Head of caudate nucleus (tissue), 42 donors: ENCODE data around the gene MATN4.

Experiments
- DNase-seq, 42 donors: peaks; one replicate each; pipeline versions ENCODE4 v3.0.0 to v3.0.0-alpha.2; 2020 to 2021; ENCODE audit warnings: mixed read lengths in 7 of 42
- intact Hi-C: fragments of 100-400 bp; cut with DNase I; formaldehyde crosslinking; loops from one replicate; pipeline ENCODE4 v1.15.0; 2022

MATN4 gene

DNA sequence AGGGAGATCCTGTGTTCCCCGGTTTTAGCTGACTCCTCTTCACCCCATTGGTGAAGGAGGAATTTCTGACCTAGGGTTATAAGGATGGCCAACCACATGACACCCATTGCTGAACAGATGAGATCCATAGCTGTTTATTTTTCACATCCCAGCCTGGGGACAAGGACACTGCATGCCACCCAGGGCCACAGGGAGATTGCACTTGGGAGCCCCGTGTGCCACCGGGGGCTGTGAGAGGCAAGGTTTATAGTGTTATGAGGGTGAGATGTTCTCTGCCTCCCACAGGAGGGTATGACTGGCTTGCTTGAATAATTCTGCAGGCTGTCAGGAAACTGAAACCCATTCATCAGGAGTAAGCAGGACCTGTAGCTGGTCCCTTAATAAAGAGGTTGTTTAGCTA is 39.0 kb downstream of the MATN4 start:
- intact Hi-C loops, result no loop called here
- DNase-seq, result no peak

DNA sequence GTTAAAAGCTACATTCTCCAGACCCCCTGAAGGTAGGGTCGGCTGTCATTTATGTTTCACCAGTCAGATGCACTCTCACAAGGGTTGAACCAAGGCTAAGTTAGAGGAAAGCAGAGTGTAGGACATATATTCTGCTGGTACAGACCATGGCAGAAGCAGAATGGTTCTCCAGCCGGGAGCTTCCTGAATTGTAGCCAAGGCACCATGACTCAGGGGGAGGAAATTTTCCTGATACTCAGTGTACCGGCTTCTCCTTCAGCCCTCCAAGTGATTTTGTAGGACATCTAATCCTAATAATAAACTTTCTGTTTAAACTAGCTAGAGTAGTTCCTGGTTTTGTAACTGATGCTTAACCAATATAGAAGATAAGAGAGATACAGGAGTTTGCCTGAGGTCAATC is 39.6 kb downstream of the MATN4 start:
- intact Hi-C loops, result no loop called here
- peak in 1 of 42 donors; percentile 7 for DNase-seq

GRCh38 chr20:45266977-45267376 is 41.1 kb downstream of the MATN4 start:
- intact Hi-C loops, result no loop called here

DNA sequence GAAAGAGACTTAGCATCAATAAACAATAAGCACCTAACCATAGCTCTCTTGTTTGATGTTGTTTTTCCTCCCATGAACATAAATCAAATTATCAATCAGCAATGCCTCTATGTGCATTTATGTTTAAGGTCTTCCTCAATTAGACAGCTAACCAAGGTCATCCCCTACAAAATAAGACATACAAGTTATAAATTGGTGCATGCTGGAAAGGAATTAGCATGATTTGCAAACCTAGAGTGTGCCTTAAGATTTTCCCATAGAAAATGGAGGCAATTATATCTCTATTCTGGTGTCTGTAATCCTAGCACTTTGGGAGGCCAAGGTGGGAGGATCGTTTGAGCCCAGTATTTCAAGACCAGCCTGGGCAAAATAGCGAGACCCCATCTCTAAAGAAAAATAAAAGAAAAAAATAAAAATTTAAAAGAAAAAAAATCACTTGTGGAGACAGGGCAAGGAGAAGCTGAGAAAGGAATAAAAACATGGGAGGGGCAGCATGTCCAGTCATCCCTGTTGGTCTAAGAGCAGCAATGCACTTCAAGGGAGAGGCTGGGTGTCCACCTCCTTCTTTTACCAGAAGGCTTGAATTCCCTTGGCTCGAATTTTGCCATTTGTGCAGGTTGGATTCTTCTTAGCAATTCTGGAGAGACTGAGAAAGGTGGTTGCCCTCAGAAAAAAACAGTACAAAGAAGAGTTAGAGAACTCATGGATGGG is 44.4 kb downstream of the MATN4 start:
- no peak for DNase-seq
- intact Hi-C loops, result no loop called here

More at GRCh38 chr20:45266977-45267376, 41.1 kb downstream of the MATN4 start:
- no peak for DNase-seq

GRCh38 chr20:45258664-45259063 is 49.4 kb downstream of the MATN4 start:
- DNase-seq, result no peak
- intact Hi-C loops, result no loop called here

DNA sequence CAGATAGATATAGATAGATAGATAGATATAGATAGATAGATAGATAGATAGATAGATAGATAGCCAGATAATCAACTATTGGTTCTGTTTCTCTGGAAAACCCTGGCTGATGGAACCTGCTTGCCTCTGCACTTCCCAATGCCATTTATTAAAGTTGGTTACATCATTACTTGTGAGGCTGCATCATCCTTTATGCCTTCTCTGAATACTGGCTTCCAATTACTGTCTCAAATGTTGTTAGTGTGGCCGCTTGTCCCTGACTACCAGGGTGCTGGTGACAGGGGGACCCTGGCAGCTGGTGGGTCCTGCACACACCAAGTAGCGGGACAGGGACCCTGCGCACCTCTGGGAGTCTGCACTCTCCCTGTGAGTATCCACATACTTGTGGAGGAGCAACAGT is 49.8 kb downstream of the MATN4 start:
- intact Hi-C loops, result no loop called here
- DNase-seq, result no peak

DNA sequence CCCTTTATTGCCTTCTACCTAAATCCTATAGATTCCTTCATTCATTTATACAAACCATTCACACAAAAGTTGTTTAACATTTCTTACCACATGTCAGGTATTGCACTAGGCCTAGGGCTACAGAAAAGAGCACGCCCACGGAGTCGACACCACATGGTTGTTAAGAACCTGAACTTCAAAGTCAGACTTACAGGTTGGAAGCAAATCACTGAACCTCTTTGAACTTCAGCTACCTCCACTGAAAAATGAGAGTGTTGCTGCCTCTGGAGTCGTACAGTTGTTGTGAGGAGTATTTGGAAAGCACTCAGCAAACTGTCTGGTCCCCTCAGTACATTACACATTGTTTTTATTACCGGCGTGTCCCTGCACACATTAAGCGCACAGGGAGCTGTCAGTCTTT is 50.4 kb downstream of the MATN4 start:
- no peak for DNase-seq
- intact Hi-C loops, result no loop called here

DNA sequence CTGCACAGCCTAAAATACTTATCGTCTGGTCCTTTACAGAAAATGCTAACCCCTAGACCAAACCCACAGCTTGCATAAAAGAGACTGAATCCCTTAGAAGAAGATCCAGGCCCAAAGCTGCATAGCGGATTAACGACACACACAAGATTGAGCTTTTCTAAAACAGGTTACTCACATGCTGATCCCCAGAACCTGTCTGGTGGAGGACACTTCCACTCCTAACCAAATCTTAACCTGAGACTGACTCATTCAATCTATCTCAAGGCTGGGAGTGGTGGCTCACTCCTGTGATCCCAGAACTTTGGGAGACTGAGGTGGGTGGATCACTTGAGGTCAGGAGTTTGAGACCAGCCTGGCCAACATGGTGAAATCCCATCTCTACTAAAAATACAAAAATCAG is 50.9 kb downstream of the MATN4 start:
- intact Hi-C loops, result no loop called here
- no peak for DNase-seq

DNA sequence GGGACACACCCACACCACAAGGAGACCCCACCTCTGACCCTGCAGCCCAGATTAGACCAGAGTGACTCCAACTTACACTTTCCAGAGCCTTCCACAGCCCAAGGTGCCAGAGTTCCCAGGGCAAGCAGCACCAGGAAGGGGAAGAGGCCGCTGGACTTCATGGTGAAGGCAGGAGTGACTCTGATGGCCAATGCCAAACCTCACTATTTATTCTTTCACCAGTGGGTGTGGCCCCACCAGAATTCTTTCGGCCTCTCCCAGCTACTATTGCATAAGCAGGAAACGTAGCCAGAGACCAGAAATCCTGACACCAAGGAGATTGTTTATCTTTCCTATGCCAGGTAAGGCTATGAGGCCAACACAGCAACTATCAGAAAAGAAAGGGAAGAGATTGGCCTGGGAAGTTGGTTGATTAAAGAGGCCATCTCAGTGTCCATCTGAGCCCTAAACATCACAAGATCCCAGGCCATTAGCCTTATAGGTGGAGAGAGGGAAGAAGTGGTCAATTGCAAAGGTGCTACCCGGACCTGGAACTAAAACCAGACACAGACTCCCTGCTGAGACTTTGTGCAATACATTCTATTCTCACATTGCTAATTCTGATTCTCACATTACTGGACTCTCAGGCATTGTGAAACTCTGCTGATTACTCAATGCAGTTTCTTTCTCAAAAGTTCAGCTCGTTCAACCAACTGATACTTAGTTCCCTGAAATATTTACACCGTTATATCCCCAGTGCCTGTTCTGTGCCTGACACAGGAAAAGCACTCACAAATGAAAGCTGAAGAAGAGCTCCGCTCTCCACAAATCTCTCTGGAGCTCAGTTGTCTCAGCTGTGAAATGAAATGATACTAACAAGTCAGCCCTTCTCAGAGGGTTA is 53.5 kb downstream of the MATN4 start, which contains the start of gene SLPI:
Gene SLPI, minus strand, starts transcription at position 182 of the 880 bp plus-strand sequence. Its CDS starts 21 bp downstream, at position 161.
- peak in 1 of 42 donors; percentile 3 for DNase-seq
- intact Hi-C loops, result no loop called here

- DNase-seq, result no peak
- intact Hi-C loops, result no loop called here
Observed at GRCh38 chr20:45253261-45253660, 54.8 kb downstream of the MATN4 start.

DNA sequence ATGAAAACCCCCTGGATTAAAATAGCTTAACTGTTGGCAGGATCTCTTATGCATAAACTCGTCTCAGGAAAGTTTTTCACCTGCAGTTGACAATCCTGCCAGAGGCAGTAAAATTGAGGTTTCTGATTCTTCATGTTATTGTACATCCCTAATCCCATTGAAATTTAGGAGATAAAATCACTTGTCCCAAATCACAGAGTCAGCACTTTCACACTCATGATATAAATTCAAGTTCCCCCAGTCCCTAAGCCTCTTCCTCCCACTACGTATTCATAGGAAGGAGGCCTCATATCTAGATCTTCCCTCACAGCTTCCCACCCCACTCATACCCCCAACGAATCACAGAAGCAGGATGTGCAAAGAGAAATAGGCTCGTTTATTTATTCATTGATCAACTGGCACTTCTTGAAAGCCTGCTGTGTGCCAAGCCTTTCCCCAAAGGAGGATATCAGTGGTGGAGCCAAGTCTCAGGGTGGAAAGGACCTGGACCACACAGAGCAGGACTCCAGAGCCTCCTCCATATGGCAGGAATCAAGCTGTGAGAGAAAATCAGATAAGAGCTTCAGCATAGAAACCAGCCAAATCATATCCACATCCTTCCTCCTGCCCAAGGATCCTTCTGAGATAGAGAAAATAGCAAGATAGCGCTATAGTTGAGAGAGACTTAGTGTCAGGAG is 56.1 kb downstream of the MATN4 start:
- DNase-seq, result no peak
- intact Hi-C loops, result no loop called here

DNA sequence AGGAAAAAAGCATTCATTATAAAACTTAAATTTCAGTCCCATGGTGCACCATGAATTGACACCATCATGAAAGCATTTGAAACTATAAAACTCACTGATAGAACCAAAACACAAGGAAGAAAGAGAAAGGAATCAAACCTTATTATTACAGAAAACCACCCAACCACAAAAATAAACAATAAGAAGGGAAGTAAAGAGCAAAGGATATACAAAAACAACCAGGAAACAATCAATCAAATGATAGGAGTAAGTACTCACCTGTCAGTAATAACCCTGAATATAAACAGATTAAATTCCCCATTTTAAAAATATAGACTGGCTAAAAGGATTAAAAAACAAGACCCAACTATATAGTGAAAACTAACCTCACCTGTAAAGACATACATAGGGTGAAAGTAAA is 59.5 kb downstream of the MATN4 start:
- intact Hi-C loops, result no loop called here
- DNase-seq, result no peak

DNA sequence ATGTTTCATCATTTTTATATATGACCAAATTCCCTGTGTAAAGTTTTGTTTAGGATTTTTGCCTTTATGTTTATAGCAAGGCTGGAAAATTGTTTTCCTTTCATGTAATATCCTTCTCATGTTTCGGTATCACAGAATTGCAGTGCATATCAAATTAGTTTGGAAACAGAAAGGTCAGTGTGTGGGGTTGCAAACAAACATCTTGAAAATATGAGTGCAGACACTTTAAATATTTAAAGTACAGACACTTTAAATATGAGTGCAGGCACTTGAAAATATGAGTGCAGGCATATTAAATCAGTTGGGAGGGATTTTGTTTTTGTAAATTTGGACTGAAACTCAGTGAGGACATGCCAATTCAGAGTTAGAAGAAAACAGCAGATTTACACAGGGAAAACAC is 60.2 kb downstream of the MATN4 start:
- DNase-seq, result no peak

GRCh38 chr20:45246109-45246508 is 62.0 kb downstream of the MATN4 start:
- intact Hi-C loops, result no loop called here
- no peak for DNase-seq

More for the DNA sequence above, 60.2 kb downstream of the MATN4 start:
- intact Hi-C loops, result no loop called here
